B cell (primary cell): ENCODE measurements around the gene B9D1. TPM values are rescaled to one million over a fixed set of nuclear protein-coding genes. Genes with fewer than 3 reads are reported as not detected.

Experiments
- ATAC-seq: fragments of 200-7000 bp; cut with Tn5 transposase; one replicate; pipeline ENCODE4 v1.10.0; 2021; ENCODE audit warnings: low read depth, mild to moderate bottlenecking, moderate number of reproducible peaks, moderate library complexity
- CTCF ChIA-PET: fragments of 350-600 bp; sonication (Branson Sonifier 250); formaldehyde crosslinking; loops from one replicate; lab custom pipeline; 2021; ENCODE audit warnings: antibody characterized with exemption, inconsistent platforms; lab: Charles Lee
- POLR2A ChIA-PET: fragments of 350-600 bp; sonication (Branson Sonifier 250); formaldehyde crosslinking; loops from one replicate; lab custom pipeline; 2021; ENCODE audit warnings: antibody characterized with exemption; lab: Charles Lee
- DNase-seq: peaks from one replicate; pipeline ENCODE4 v3.0.0; 2013
- H2AFZ ChIP-seq: 2 replicates; pipeline ENCODE4 v1.6.1; 2012; ENCODE audit warnings: mild to moderate bottlenecking, low read depth, low read length; ENCODE audit not compliant: insufficient read depth, poor library complexity, severe bottlenecking
- H3K27ac ChIP-seq, 2 donors: 1 replicate in 1 of 2; 2 replicates in 1 of 2; pipeline ENCODE4 v1.5.1; 2012 to 2013; ENCODE audit warnings: low read length in 2 of 2, mild to moderate bottlenecking in 2 of 2, moderate library complexity in 1 of 2
- H3K27me3 ChIP-seq, 4 experiments: fragments of 200-600 bp in 1 of 4; sonication (generic) in 1 of 4; replicated peaks in 1 of 4; 1 replicate in 2 of 4; 2 replicates in 2 of 4; pipeline versions ENCODE4 v1.6.1 to v1.7.0; 2013 to 2016; ENCODE audit warnings: low read length in 3 of 4, mild to moderate bottlenecking in 2 of 4, mixed read lengths in 1 of 4, moderate library complexity in 1 of 4; ENCODE audit not compliant: insufficient read depth in 4 of 4, control insufficient read depth in 3 of 4; ENCODE audit errors: control extremely low read depth in 1 of 4
- H3K36me3 ChIP-seq, 2 experiments: replicated peaks in 1 of 2; 1 replicate in 1 of 2; 2 replicates in 1 of 2; pipeline versions ENCODE4 v1.6.1 to v1.7.1; 2013; ENCODE audit warnings: low read length in 1 of 2; ENCODE audit not compliant: insufficient read depth in 2 of 2, control insufficient read depth in 1 of 2; ENCODE audit errors: control extremely low read depth in 1 of 2, extremely low read depth in 1 of 2
- H3K4me1 ChIP-seq, 2 donors: fragments of 200-600 bp in 1 of 2; sonication (generic) in 1 of 2; 1 replicate in 1 of 2; 2 replicates in 1 of 2; pipeline versions ENCODE4 v1.5.1 to v1.6.1; 2013 to 2017; ENCODE audit warnings: low read length in 2 of 2; ENCODE audit not compliant: control insufficient read depth in 2 of 2, insufficient read depth in 2 of 2
- H3K4me2 ChIP-seq: replicated peaks from 2 replicates; pipeline ENCODE3; 2012; ENCODE audit warnings: mild to moderate bottlenecking, low read depth, low read length; ENCODE audit not compliant: poor library complexity, severe bottlenecking
- H3K4me3 ChIP-seq, 5 experiments: fragments of 200-600 bp in 1 of 5; sonication (generic) in 1 of 5; 1 replicate in 3 of 5; 2 replicates in 2 of 5; pipeline versions ENCODE4 v1.5.1 to v1.7.0; 2011 to 2016; ENCODE audit warnings: low read length in 4 of 5, mild to moderate bottlenecking in 4 of 5, low read depth in 2 of 5, control low read depth in 1 of 5, moderate library complexity in 1 of 5; ENCODE audit not compliant: insufficient read depth in 1 of 5; ENCODE audit errors: control extremely low read depth in 1 of 5, extremely low read depth in 1 of 5
- H3K79me2 ChIP-seq: fragments of 200-600 bp; sonication (generic); one replicate; pipeline ENCODE4 v1.6.0; 2016; ENCODE audit warnings: low read length; ENCODE audit not compliant: control insufficient read depth, insufficient read depth
- H3K9ac ChIP-seq: fragments of 200-600 bp; sonication (generic); 2 replicates; pipeline ENCODE4 v1.6.1; 2017; ENCODE audit warnings: mild to moderate bottlenecking, low read length, moderate library complexity
- H3K9me3 ChIP-seq, 3 donors: one replicate each; pipeline versions ENCODE4 v1.6.1 to v1.7.1; 2013; ENCODE audit warnings: low read length in 2 of 3; ENCODE audit not compliant: control insufficient read depth in 2 of 3, insufficient read depth in 1 of 3; ENCODE audit errors: control extremely low read depth in 1 of 3
- H4K20me1 ChIP-seq: 2 replicates; pipeline ENCODE4 v1.6.0; 2012; ENCODE audit warnings: mild to moderate bottlenecking, low read length; ENCODE audit not compliant: insufficient read depth, control insufficient read depth, poor library complexity, severe bottlenecking
- H3K27ac Mint-ChIP-seq: one replicate; pipeline ENCODE4 v1.8.0; 2021; ENCODE audit warnings: mixed read lengths
- H3K27me3 Mint-ChIP-seq: one replicate; pipeline ENCODE4 v1.8.0; 2021; ENCODE audit warnings: mixed read lengths
- H3K4me1 Mint-ChIP-seq: one replicate; pipeline ENCODE4 v1.8.0; 2021; ENCODE audit warnings: mixed read lengths
- H3K4me3 Mint-ChIP-seq: one replicate; pipeline ENCODE4 v1.8.0; 2021; ENCODE audit warnings: mixed read lengths
- H3K9me3 Mint-ChIP-seq: one replicate; pipeline ENCODE4 v1.8.0; 2022; ENCODE audit warnings: mixed read lengths; ENCODE audit not compliant: insufficient read depth
- EZH2 ChIP-seq: IDR thresholded peaks from 2 replicates; pipeline ENCODE4 v1.6.1; 2012; ENCODE audit warnings: borderline replicate concordance, low read depth, mild to moderate bottlenecking, moderate library complexity, low read length; ENCODE audit not compliant: insufficient read depth, poor library complexity, severe bottlenecking
- WGBS: methylation state at CpG from one replicate; pipeline ENCODE4 v1.1.5; 2013; ENCODE audit warnings: missing lambda C conversion rate; ENCODE audit not compliant: insufficient coverage; 5-methylcytosine and 5-hydroxymethylcytosine counted together
- intact Hi-C: fragments of 100-400 bp; cut with micrococcal nuclease; formaldehyde crosslinking; loops from one replicate; pipeline ENCODE4 v1.10.0; 2022
- polyA plus RNA-seq: library from polyadenylated mRNA; depleted of rRNA; stranded (reverse); fragments of >200 nt; gene quantifications from 2 replicates; pipeline ENCODE4 v1.2.3, GENCODE V29; 2012
- total RNA-seq, 2 donors: library from RNA; stranded (reverse); fragments of 120-200 nt in 1 of 2; gene quantifications; 1 replicate in 1 of 2; 2 replicates in 1 of 2; pipeline versions ENCODE4 v1.2.3 to v1.2.4, GENCODE V29; 2013 to 2022
- TF ChIP-seq, protein P1 (sequence below): fragments of 200-600 bp; IDR thresholded peaks from one replicate; pipeline ENCODE4 v1.8.0; 2022; ENCODE audit warnings: antibody characterized with exemption, mild to moderate bottlenecking

B9D1 gene
- total and polyA plus RNA-seq, 2 donors (not counting 1 experiment from before 2014, with no cell fraction given) = 2.5 to 6.9 TPM

DNA sequence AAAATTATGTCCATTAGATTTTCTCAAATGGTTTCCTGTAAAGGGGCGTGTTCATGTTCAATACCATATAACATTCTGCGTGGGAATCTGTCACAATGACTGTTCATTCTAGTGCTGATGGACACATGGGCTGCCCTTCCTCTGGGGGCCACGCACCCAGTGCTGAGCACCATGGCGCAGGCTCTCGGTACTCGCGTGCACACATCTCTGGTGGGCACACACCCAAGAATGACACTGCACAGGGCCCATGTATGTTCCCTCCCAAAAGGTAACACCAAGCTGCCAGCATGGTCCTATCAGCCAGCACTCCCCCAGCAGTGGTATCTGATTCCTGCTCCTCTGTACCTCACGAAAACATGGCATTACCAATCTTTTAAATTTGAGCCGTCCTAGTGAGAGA lies 13.7 kb downstream of the B9D1 start:
- Histone ChIP-seq H3K4me1 (peaks cover 0 to 11% of the 10 kb centered on the region in 2 donors), H3K9me3 (no peaks in the 10 kb centered on the region), H2AFZ (no peak overlapping the region), H3K9ac (no peak overlapping the region), H3K36me3 (no peaks in the 10 kb centered on the region), H4K20me1 (no peaks in the 10 kb centered on the region), H3K4me2 (no peak overlapping the region), H3K27ac (no peak overlapping the region), H3K79me2 (no peaks in the 10 kb centered on the region), H3K4me3 (no peak overlapping the region), H3K27me3 (no peaks in the 10 kb centered on the region)
- Mint-ChIP-seq H3K27ac (no peak overlapping the region), H3K27me3 (peaks cover 8% of the 10 kb centered on the region), H3K9me3 (no peaks in the 10 kb centered on the region), H3K4me3 (no peak overlapping the region), H3K4me1 (peaks cover 8% of the 10 kb centered on the region)
- CTCF ChIA-PET = no interaction called here
- no peak for DNase-seq
- ATAC-seq = no peak
- intact Hi-C loops = no loop called here
- POLR2A ChIA-PET = no interaction called here
- TF ChIP-seq EZH2 = no peak
- TF ChIP-seq, protein P1, sequence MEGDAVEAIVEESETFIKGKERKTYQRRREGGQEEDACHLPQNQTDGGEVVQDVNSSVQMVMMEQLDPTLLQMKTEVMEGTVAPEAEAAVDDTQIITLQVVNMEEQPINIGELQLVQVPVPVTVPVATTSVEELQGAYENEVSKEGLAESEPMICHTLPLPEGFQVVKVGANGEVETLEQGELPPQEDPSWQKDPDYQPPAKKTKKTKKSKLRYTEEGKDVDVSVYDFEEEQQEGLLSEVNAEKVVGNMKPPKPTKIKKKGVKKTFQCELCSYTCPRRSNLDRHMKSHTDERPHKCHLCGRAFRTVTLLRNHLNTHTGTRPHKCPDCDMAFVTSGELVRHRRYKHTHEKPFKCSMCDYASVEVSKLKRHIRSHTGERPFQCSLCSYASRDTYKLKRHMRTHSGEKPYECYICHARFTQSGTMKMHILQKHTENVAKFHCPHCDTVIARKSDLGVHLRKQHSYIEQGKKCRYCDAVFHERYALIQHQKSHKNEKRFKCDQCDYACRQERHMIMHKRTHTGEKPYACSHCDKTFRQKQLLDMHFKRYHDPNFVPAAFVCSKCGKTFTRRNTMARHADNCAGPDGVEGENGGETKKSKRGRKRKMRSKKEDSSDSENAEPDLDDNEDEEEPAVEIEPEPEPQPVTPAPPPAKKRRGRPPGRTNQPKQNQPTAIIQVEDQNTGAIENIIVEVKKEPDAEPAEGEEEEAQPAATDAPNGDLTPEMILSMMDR = no peak
- WGBS = 95% methylated on average over 7 of the region's 9 CpGs

DNA sequence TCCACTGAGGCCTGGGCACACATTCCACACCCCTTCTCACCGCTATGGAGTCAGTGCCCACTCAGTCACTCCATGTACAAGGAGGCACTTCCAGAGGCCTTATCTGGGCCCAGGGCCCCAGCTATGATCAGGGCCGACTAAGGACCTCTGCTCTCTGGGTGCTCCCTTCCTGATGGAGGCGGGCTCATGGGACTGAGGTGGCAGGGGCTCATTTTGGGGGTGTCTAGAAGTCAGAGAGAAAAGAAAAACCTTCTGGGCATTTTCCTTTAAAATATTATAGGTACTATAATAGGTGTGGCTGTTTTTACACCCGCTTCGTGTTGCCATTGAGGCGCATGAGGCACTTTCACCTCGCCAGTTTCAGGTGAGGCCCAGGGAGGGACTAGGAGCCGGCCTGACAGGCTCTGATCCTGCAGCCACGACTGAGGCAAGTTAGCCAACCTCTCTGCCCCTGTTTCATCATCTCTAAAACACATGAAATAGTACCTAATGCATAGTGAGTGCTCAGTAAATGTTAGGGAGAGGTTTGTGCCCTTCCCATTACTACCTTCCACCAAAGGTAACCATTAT lies 14.4 kb downstream of the B9D1 start:
- CTCF ChIA-PET = interaction anchor here (2.2 kb wide), 1 partner anchor 10 kb away, joined by 9 read pairs; no protein-coding TSS in a partner anchor

More for the DNA sequence above, 14.4 kb downstream of the B9D1 start:
- no peak for TF ChIP-seq EZH2
- TF ChIP-seq, protein P1 = no peak
- Histone ChIP-seq H3K79me2 (no peaks in the 10 kb centered on the region), H3K36me3 (no peaks in the 10 kb centered on the region), H3K9me3 (no peaks in the 10 kb centered on the region), H3K4me2 (no peak overlapping the region), H2AFZ (no peak overlapping the region), H3K4me1 (peaks cover 0 to 11% of the 10 kb centered on the region in 2 donors), H3K4me3 (no peak overlapping the region), H3K27me3 (no peaks in the 10 kb centered on the region), H3K9ac (no peak overlapping the region), H3K27ac (no peak overlapping the region), H4K20me1 (no peaks in the 10 kb centered on the region)
- Mint-ChIP-seq H3K4me3 (no peak overlapping the region), H3K9me3 (no peaks in the 10 kb centered on the region), H3K27me3 (peaks cover 8% of the 10 kb centered on the region), H3K4me1 (peaks cover 8% of the 10 kb centered on the region), H3K27ac (no peak overlapping the region)
- intact Hi-C loops = no loop called here
- WGBS = 100% methylated on average over 3 of the region's 9 CpGs
- ATAC-seq (no peak), DNase-seq (no peak)
- POLR2A ChIA-PET = no interaction called here
